ENCODE measurements around the gene CACNA1C.

The CACNA1C gene

GRCh38 chr12:2618291-2618995 lies 565.7 kb downstream of the CACNA1C start:
- DNase-seq (ENCODE audit: insufficient read length, low spot score) (no peak), FAIRE-seq (no peak)
- TF ChIP-seq CTCF (IDR thresholded peaks at IDR 0.05; ENCODE audit: insufficient read depth, missing control alignments): no peak

- FAIRE-seq: no peak
- no peak for TF ChIP-seq CTCF (IDR thresholded peaks at IDR 0.05; ENCODE audit: insufficient read depth, missing control alignments)
- no peak for DNase-seq (ENCODE audit: insufficient read length, low spot score)
Observed at GRCh38 chr12:2619136-2619535, 566.3 kb downstream of the CACNA1C start.

GRCh38 chr12:2622460-2622859 lies 569.7 kb downstream of the CACNA1C start:
- FAIRE-seq: no peak
- TF ChIP-seq CTCF (IDR thresholded peaks at IDR 0.05; ENCODE audit: insufficient read depth, missing control alignments): no peak

GRCh38 chr12:2623472-2623871 lies 570.7 kb downstream of the CACNA1C start:
- DNase-seq (ENCODE audit: insufficient read length, low spot score): no peak
- no peak for TF ChIP-seq CTCF (IDR thresholded peaks at IDR 0.05; ENCODE audit: insufficient read depth, missing control alignments)
- no peak for FAIRE-seq

More at GRCh38 chr12:2622460-2622859, 569.7 kb downstream of the CACNA1C start:
- no peak for DNase-seq (ENCODE audit: insufficient read length, low spot score)

- FAIRE-seq (no peak), DNase-seq (ENCODE audit: insufficient read length, low spot score) (no peak)
- peak; percentile 36 for TF ChIP-seq CTCF (IDR thresholded peaks at IDR 0.05; ENCODE audit: insufficient read depth, missing control alignments)
Observed at GRCh38 chr12:2624543-2625288, 571.9 kb downstream of the CACNA1C start.

- no peak for FAIRE-seq
- DNase-seq (ENCODE audit: insufficient read length, low spot score): no peak
- TF ChIP-seq CTCF (IDR thresholded peaks at IDR 0.05; ENCODE audit: insufficient read depth, missing control alignments): no peak
Observed at GRCh38 chr12:2625289-2625612, 572.5 kb downstream of the CACNA1C start.

Measured in D721Med (cell line).